Ectodermal cell (in vitro differentiated cells): ENCODE measurements around the gene CSTPP1.

ENCODE experiments used
- H3K27ac ChIP-seq: 2 replicates; pipeline ENCODE4 v1.7.0; 2013; ENCODE audit warnings: mild to moderate bottlenecking, low read depth, low read length; ENCODE audit not compliant: insufficient read depth, poor library complexity, severe bottlenecking
- H3K27me3 ChIP-seq: 2 replicates; pipeline ENCODE4 v1.7.0; 2013; ENCODE audit warnings: mild to moderate bottlenecking, low read length; ENCODE audit not compliant: insufficient read depth, control insufficient read depth, poor library complexity, severe bottlenecking
- H3K36me3 ChIP-seq: one replicate; pipeline ENCODE4 v1.7.0; 2013; ENCODE audit warnings: low read length; ENCODE audit not compliant: control insufficient read depth, insufficient read depth
- H3K4me1 ChIP-seq: one replicate; pipeline ENCODE4 v1.7.0; 2013; ENCODE audit warnings: low read length; ENCODE audit not compliant: control insufficient read depth, insufficient read depth
- H3K4me3 ChIP-seq: 2 replicates; pipeline ENCODE4 v1.7.0; 2013; ENCODE audit warnings: low read depth, low read length, control low read depth; ENCODE audit not compliant: insufficient read depth
- H3K9me3 ChIP-seq: 2 replicates; pipeline ENCODE4 v1.7.0; 2013; ENCODE audit warnings: mild to moderate bottlenecking, low read length, moderate library complexity; ENCODE audit not compliant: control insufficient read depth
- WGBS, 2 experiments: methylation state at CpG; one replicate each; pipeline ENCODE4 v1.1.7; 2013; ENCODE audit warnings: missing lambda C conversion rate in 2 of 2; 5-methylcytosine and 5-hydroxymethylcytosine counted together

The CSTPP1 gene

GRCh38 chr11:47149782-47150181 is 213.2 kb downstream of the CSTPP1 start:
- H3K4me3 ChIP-seq, result no peak overlapping the region
- H3K36me3 ChIP-seq, result no peaks in the 10 kb centered on the region
- no peak overlapping the region for H3K27ac ChIP-seq
- no peaks in the 10 kb centered on the region for H3K27me3 ChIP-seq
- peaks cover 23% of the 10 kb centered on the region for H3K4me1 ChIP-seq
- 88 to 92% methylated on average over 2 of the region's 2 CpGs for WGBS, 2 experiments
- H3K9me3 ChIP-seq, result no peaks in the 10 kb centered on the region

DNA sequence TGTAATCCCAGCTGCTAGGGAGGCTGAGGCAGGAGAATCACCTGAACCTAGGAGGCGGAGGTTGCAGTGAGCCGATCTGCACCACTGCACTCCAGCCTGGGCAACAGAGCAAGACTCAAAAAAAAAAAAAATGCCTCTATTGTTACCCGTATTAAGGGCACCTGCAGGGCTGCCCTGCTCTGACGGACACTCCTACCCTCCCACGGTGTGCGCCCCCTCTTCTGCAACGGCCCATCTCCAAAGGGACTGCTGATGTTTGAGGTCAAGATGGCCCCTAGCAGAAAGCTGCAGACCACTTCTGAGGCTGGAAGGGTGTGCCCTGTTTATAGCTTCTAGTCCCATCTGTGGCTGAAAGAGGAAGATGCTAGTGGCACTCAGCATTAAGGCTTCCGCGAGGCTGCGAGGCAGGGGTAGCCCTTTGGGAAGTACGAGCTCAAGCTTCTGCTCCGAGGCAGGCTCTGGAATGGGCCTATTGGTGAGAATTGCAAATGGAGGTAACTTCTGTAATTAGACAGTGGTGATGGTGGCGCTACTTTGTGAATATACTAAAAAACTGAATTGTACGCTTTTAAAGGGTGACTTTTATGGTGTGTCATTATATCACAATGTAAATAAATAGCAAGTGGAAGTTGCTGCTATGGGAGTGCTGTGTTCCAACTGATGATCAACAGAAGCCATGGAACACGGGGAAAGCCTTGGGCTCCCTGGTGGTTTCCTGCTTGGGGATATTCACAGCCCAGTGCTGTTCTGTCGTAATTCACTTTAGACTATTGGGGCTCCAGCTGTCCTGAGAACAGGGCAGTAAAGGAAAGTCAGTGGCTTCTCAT is 215.8 kb downstream of the CSTPP1 start:
- 86 to 87% methylated on average over 16 of the region's 16 CpGs for WGBS, 2 experiments
- H3K27ac ChIP-seq, result no peak overlapping the region
- H3K36me3 ChIP-seq, result peaks cover 4% of the 10 kb centered on the region
- H3K27me3 ChIP-seq, result no peaks in the 10 kb centered on the region
- H3K4me1 ChIP-seq, result peaks cover 15% of the 10 kb centered on the region
- no peaks in the 10 kb centered on the region for H3K9me3 ChIP-seq
- H3K4me3 ChIP-seq, result no peak overlapping the region

- H3K27ac ChIP-seq, result no peak overlapping the region
Measured at GRCh38 chr11:47152953-47153950, 216.7 kb downstream of the CSTPP1 start.

DNA sequence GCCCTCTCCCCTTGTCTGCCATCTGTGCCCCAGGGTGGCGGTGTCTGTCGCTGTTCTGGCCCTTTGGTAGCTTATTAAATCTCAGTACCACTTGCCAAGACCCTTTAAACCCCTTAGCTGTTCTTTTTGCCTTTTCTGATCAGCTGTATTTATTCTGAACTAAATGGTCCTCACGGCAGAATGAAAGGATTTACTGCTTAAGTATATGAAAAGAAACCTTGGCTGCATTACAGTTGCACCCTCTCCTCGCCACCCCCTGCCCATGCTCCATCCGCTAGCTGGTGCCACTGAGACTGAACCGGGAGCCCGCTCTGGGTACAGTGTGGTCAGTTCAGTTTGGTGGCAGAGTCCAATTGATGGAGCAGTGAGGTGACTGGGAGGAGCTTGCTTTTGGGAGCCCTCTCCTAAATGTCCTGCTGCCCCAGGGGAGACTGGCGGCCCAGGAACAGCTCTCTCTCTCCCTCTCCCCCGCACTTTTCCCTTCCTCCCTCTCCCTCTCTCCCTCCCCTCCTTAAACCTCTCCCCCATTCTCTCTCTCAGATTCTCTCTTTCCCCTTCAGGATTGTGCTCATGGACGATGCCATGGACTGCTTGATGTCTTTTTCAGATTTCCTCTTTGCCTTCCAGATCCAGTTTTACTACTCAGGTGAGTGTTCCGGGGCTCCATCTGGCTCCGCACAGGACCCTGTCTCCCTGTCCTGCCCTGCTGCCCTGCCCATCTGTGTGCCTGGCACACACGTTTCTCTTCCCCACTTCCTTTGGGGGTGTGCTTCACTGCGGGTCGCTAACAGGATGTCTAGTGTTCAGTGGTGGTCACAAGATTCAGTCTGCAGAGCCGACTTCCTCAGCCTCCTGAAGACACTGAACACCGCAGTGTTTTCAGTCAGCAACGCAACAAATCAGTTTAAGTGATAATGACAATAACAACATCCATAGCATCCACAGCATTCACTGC is 218.3 kb downstream of the CSTPP1 start:
- no peaks in the 10 kb centered on the region for H3K9me3 ChIP-seq
- H3K27me3 ChIP-seq, result no peaks in the 10 kb centered on the region
- H3K27ac ChIP-seq, result no peak overlapping the region
- WGBS, 2 experiments, result 87 to 91% methylated on average over 18 of the region's 18 CpGs
- H3K4me1 ChIP-seq, result peaks cover 20% of the 10 kb centered on the region
- H3K36me3 ChIP-seq, result peaks cover 4% of the 10 kb centered on the region
- no peak overlapping the region for H3K4me3 ChIP-seq

More at GRCh38 chr11:47152953-47153950, 216.7 kb downstream of the CSTPP1 start:
- 39 to 45% methylated on average over 10 to 11 of the region's 11 CpGs for WGBS, 2 experiments
- peaks cover 20% of the 10 kb centered on the region for H3K4me1 ChIP-seq
- no peaks in the 10 kb centered on the region for H3K9me3 ChIP-seq
- H3K36me3 ChIP-seq, result peaks cover 4% of the 10 kb centered on the region
- H3K4me3 ChIP-seq, result no peak overlapping the region
- H3K27me3 ChIP-seq, result no peaks in the 10 kb centered on the region

- Histone ChIP-seq H3K27ac (no peak overlapping the region), H3K9me3 (no peaks in the 10 kb centered on the region), H3K4me3 (no peak overlapping the region), H3K4me1 (peaks cover 20% of the 10 kb centered on the region), H3K36me3 (peaks cover 4% of the 10 kb centered on the region), H3K27me3 (no peaks in the 10 kb centered on the region)
- 97% methylated on average over 4 of the region's 4 CpGs for WGBS, 2 experiments
Measured at GRCh38 chr11:47155879-47156278, 219.3 kb downstream of the CSTPP1 start.

- H3K27ac ChIP-seq, result no peak overlapping the region
- H3K4me3 ChIP-seq, result no peak overlapping the region
- 93 to 95% methylated on average over 6 of the region's 6 CpGs for WGBS, 2 experiments
- H3K27me3 ChIP-seq, result no peaks in the 10 kb centered on the region
- no peaks in the 10 kb centered on the region for H3K9me3 ChIP-seq
- peaks cover 20% of the 10 kb centered on the region for H3K4me1 ChIP-seq
- H3K36me3 ChIP-seq, result peaks cover 4% of the 10 kb centered on the region
Measured at GRCh38 chr11:47156333-47156732, 219.8 kb downstream of the CSTPP1 start.

DNA sequence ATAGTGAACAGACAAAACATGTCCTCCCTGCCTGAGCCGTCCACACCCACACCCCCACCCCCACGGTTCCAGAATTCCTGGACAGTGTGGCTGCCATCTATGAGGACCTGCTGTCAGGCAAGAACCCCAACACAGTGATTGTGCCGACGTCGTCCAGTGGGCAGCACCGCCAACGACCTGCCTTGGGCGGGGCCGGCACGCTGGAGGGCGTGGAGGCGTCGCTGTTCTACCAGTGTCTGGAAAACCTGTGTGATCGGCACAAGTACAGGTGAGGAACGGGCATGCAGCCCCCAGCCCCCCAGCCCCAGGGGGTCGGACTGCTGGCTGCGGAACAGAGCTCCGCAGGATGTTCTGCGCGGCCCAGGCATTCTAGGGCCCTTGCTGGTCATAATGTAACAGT is 220.4 kb downstream of the CSTPP1 start:
- H3K4me3 ChIP-seq, result no peak overlapping the region
- no peaks in the 10 kb centered on the region for H3K27me3 ChIP-seq
- H3K36me3 ChIP-seq, result peaks cover 4% of the 10 kb centered on the region
- H3K9me3 ChIP-seq, result no peaks in the 10 kb centered on the region
- no peak overlapping the region for H3K27ac ChIP-seq
- 94% methylated on average over 20 of the region's 20 CpGs for WGBS, 2 experiments
- peaks cover 20% of the 10 kb centered on the region for H3K4me1 ChIP-seq

GRCh38 chr11:47157805-47158204 is 221.2 kb downstream of the CSTPP1 start:
- 91 to 93% methylated on average over 8 of the region's 8 CpGs for WGBS, 2 experiments

GRCh38 chr11:47158242-47158641 is 221.7 kb downstream of the CSTPP1 start:
- WGBS, 2 experiments, result 94 to 99% methylated on average over 5 of the region's 5 CpGs
- Histone ChIP-seq H3K27me3 (no peaks in the 10 kb centered on the region), H3K36me3 (peaks cover 4% of the 10 kb centered on the region), H3K9me3 (no peaks in the 10 kb centered on the region), H3K4me3 (no peak overlapping the region), H3K27ac (no peak overlapping the region), H3K4me1 (peaks cover 8% of the 10 kb centered on the region)

More at GRCh38 chr11:47157805-47158204, 221.2 kb downstream of the CSTPP1 start:
- Histone ChIP-seq H3K4me1 (peaks cover 12% of the 10 kb centered on the region), H3K27ac (no peak overlapping the region), H3K27me3 (no peaks in the 10 kb centered on the region), H3K9me3 (no peaks in the 10 kb centered on the region), H3K4me3 (no peak overlapping the region), H3K36me3 (peaks cover 4% of the 10 kb centered on the region)
